Esophagus muscularis mucosa (tissue), 4 donors: ENCODE data around the gene PEX14.

Source experiments
- CTCF ChIP-seq, 3 experiments: fragments of 200-600 bp in 2 of 3; fragments of 450-650 bp in 1 of 3; sonication (generic) in 2 of 3; IDR thresholded peaks; one replicate each; pipeline ENCODE4 v1.5.1; 2017 to 2019; ENCODE audit warnings: antibody characterized with exemption in 3 of 3, mild to moderate bottlenecking in 2 of 3, moderate library complexity in 1 of 3
- EP300 ChIP-seq: sonication (generic); formaldehyde crosslinking; IDR thresholded peaks from one replicate; pipeline ENCODE4 v1.6.1; 2017; ENCODE audit warnings: antibody characterized with exemption
- POLR2A ChIP-seq: fragments of 450-650 bp; IDR thresholded peaks from one replicate; pipeline ENCODE4 v1.6.1; 2017; ENCODE audit warnings: antibody characterized with exemption, moderate library complexity, mild to moderate bottlenecking, low read depth
- POLR2AphosphoS5 ChIP-seq, 2 donors: sonication (generic); formaldehyde crosslinking; IDR thresholded peaks; one replicate each; pipeline ENCODE4 v1.6.1; 2017; ENCODE audit warnings: antibody characterized with exemption in 2 of 2

- TF ChIP-seq CTCF (IDR thresholded peaks at IDR 0.05) (no peak), POLR2A (no peak), POLR2AphosphoS5 (IDR thresholded peaks at IDR 0.05) (no peak), EP300 (no peak)
Measured at GRCh38 chr1:10538646-10539355, 64.1 kb downstream of the PEX14 start.
